Hematopoietic multipotent progenitor cell treated with erythropoietin and hydrocortisone succinate and interleukin-3 and kit ligand, for 4 days (in vitro differentiated cells): Measurements from ENCODE around the gene ABLIM2.
"Not testable (repeated sequence)": the region's sequence is repeated elsewhere in the genome, so short reads cannot be mapped to it uniquely, and the experiment has no call there.

Experiments
- DNase-seq: peaks from one replicate; pipeline ENCODE4 v3.0.0-alpha.2; 2015

ABLIM2 gene

DNA sequence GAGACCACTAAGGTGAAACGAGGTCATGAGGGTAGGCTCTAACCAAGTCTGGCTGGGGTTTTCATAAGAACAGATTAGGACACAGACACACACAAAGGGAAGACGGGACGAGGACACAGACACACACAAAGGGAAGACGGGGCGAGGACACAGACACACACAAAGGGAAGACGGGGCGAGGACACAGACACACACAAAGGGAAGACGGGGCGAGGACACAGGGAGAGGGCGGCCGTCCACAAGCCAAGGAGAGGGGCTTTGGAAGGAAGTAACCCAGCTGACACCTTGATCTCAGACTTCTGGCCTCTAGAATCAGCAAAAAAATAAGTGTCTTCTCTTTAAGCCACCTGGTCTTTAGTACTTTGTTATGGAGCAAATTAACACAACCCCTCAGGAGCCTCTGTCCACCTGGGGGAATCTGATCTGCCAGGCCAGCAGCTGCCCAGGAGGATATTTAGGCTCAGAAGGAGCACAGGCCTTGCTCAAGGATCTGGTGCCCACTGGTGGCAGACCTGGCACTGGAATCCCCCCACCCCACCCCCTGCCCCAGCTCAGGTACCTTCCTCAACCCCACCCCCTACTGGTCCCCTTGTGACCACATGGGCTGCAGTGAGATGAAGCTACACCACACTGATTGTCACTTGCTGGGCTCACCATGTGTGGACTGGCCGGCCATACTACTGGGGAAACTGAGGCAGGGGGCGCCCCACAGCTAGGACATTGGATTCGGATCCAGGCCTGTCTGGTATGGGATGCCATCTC lies 2.8 kb downstream of the ABLIM2 start:
- no peak for DNase-seq

DNA sequence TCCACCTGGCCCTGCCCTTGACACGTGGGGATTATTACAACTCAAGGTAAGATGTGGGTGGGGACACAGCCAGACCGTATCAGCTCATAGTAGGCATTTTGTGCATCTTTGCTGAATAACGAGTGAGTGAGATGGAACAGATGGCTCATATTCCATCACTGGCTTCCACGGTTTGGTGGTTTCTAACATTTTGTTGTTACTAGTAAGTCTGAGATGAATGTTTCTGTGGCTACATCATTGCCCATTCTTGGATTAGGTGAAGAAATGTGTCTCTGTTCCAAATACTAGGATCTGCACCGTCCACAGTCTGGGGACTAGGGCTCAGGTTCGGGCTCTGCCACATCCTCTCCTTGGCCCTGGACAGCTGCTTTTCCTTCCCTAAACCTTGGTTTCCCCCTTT lies 3.6 kb downstream of the ABLIM2 start:
- DNase-seq, result no peak

DNA sequence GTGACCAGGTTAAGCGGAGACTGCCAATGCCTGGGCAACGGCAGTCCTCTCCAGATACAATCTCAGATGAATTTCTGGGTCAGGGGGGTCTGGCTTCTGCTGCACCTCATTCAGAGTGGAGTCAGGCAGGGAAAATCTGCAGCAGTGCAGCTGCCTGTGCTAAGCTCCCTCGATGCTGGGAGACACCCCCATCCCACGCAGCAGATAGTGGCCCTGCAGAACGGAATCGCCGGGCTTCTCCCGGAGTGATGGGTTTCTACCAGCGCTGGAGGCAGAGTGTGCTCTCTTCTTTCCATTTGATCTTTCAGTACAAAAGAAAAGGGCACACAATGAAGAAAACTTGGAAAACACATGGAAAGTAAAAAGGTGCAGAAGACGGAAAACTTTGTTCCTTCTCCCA lies 5.2 kb downstream of the ABLIM2 start:
- DNase-seq, result no peak

DNA sequence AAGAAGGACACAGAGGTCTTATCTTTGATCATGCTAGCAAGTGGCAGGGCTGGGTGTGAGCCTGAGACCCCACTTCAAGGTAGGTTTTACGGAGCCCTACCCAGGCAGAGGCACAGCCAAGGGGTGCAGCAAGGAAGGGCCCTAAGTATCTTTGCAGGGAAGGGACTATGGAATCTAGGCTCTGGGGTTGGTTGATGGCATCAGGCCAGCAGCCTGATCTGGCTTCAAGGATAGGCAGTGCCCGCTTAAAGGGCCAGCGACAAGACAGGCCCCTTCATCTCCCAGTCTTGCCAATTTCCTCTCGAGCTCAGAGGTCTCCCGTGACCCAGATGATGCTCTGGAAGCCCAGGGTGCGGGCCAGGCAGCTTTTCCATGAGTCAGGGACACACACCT lies 5.8 kb downstream of the ABLIM2 start:
- DNase-seq, result no peak

DNA sequence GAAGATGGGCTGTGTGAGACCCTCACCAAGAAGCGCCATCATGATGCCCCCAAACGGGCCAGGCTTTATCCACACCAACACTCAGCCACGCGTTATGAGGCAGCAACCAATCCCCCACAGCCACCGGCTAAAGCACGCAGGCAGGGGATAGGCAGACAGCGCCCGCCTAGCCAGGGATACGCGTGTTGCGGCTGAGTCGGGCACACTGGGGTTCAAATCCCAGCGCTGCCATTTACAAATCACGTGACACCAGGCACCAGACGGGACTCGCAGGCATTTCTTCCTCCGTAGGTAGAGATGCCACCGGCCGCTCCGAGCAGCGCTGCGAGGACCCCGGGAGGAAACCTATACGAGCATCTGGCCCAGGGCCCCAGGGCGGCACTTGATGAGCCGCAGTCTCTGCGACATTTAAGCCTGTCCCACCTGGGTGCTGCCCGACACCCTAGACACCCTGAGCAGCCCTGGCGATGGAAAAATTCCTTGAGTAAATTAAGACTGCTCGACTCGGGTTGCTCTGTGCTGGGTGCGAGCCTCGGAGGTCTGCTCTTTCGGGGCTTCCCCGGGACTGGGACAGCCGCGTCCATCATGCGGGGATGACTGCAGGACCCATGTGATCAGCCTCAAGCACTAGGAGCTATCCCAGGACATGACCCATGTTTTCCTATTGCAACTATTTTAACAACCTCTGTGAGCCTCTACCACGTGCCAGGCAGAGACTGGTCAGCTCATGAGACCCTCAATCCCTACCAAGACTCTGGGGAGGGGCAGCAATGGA lies 6.3 kb downstream of the ABLIM2 start:
- no peak for DNase-seq

DNA sequence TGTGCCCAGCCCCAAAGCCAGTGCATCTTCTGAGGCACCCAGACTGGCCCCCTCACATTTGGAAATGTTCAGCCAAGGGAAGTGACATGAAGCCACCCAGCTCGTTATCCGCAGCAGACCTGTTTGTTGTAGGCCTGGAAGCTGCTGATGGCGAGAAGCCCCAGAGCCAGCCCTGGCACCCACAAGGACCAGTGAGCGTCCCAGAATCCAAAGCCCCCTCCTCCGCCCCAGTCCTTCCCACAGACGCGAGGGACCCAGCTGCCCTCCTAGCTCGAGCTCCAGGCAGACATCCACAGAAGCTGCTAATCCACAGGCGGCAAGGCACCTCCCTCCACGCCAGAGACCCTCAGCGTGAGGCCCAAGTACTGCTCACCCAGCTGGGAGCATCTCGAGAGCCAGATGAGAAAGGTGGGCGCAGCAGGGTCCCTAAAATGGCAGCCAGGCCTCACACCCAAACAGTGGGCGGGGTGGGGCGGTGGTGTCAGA lies 7.4 kb downstream of the ABLIM2 start:
- DNase-seq, result no peak

DNA sequence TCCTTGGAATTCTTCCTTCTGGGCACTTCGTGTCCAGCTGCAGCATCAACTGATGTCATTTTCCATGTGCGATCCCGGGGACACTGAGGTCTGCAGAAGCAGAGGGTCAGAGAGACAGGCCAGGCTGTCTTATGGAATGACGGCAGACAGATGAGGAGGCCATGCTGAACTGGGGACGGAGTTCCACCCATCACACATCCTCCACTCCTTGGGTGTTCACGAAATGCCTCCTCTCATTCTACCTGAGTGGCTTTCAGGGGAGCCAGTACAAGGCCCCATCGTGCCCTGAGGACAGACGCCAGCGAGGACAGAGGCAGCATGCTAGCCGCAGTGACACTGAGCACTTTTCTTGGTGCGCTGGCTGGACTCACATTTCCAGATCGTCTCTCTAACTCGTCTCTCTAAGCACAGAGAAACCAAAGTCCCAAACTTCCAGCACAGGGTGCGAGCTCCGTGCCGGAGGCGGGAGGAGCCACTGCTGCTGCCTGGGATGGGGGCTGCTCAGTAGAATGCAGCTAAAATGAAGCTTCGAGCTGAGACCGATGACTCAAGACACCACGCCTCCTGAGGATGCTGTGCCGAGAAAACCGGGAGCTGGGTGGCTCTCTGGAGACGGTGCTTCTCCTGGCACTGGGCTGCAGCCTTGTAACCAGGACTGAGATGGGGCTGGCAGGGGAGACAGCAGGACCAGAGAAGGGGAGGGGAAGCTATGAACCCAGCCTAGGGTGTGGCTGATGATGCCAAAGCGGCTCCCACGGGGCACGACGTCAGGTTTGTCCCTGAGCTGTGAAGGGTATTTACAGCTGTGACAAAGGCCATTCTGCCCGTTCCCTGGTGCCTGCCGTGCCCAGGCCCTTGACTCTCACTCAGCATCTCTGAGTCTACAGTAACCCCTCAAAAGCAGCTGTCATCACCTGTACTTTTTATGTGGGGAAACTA lies 8.2 kb downstream of the ABLIM2 start:
- DNase-seq, result no peak

GRCh38 chr4:8149664-8150063 lies 8.9 kb downstream of the ABLIM2 start:
- DNase-seq, result no peak

DNA sequence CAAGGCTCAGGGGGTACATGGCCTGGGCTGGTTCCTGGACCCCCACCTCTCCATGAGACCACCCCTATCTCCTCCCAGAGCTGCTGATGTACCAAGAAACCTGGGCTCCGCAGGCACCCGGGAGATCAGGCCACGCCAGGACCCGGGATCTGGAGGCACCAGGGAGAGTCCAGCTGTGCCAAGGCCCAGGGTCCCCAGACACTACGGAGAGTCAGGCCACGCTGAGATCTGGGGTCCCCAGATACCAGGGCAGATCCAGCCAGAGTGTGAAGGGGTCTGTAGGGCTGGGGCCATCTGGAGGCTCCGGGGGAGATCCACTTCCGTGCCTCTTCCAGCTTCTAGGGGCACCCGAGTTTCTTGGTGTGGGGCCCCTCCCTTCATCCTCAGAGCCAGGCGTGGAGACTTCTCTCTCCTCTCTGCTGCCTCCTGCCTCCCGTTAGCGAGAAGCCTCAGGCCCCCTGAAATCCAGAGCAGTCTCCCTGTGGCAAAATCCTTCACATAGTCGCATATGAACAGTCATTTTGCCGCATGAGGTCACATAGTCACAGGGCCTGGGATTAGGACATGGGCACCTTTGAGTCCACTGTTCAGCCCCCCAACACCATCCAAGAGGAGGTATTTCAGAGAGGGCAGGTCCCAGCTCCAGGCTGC lies 9.7 kb downstream of the ABLIM2 start:
- no peak for DNase-seq

DNA sequence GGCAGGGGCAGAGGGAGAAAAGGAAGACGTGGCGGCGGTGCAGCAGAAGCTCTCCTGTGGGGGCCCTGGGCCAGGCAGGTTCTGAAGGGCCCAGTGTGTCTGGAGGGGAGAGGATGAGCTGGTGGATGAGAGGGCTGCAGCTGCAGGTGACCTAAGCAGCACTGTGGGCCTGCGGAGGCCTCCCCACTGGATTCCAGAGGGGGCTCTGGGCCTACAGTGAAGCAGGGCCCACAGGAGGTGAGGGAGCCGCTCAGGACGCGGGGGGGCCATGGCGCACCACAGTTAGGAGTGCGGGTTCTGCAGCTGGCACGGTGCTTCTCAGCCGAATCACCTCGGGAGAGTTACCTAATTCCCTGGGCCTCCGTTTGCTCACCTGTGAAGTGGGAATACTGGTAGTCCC lies 10.5 kb downstream of the ABLIM2 start:
- no peak for DNase-seq

GRCh38 chr4:8147231-8147970 lies 11.2 kb downstream of the ABLIM2 start:
- no peak for DNase-seq

- no peak for DNase-seq
Observed at GRCh38 chr4:8146157-8146556, 12.5 kb downstream of the ABLIM2 start.

- DNase-seq, result no peak
Observed at GRCh38 chr4:8144359-8144758, 14.3 kb downstream of the ABLIM2 start.

DNA sequence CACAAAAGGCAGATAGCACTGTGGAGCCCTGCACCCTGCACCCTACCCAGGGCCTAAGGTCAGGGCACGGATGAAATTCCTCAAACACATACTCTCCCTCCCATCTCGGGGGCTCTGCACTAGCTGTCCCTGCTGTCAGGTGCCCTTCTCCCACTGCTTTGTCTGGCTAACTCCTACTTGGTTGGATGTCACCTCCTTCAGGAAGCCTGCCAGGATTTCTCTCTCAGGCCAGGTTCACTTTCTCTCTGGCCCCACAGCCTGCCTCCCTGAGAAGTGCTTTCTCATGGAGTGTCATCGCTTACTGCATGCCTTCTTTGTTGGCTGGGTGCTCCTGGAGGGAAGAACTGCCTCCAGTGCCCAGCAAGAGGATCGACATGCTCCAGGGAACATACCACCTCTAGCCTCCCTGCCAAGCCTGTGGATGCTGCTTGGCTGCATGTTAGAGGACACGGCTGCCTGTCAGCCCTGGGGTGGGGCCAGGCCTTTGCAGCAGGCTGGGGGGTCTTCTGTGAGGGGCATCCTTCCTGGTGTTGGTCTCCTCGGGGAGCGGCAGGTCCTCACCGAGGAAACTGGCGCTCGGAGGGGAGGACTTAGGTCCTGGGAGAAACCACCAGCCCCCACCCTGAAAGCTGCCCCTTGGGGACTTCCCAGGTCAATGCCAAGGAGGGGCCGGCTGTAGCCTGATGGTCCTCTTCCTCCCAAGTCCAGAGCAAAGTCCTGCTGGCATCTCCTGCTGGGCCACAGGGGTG lies 15.0 kb downstream of the ABLIM2 start:
- no peak for DNase-seq

DNA sequence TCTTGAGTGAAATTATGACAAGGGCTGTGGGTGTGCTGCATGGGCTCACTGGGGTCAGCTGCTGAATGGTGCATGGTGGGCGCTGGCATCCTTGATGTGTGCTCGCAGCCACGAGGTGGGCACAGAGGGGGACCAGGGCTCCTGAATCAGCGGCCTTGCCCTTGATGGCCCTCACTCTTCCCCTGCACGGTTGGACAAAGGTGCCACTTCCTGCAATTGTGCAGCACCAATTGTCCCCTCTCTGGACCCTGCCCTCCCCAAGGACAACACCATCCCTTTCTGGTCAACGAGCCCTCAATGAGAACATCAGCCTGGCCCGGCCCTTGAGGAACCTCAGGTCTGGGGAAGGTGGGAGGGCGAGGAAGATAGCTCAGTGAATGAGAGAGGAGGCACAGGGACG lies 16.1 kb downstream of the ABLIM2 start:
- DNase-seq, result no peak

GRCh38 chr4:8141935-8142334 lies 16.7 kb downstream of the ABLIM2 start:
- no peak for DNase-seq

DNA sequence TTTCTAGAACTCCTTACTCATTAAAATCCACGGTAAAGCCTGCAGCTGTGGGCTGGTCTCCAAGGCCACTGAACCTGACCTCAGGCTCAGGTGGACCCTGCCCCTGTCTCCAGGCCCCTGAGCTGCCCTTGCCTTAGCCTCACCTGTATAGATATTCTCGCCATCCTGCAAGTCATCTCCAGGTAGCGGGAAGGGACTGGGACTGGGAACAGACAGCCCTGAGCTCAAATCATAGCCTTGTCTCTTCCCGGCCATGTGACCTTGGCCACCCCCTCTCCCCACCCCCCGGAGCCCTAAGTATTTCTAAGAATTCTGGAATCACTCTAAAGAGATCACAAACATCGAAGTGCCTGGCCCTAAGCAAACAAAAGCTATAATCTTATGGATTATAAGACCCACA lies 17.7 kb downstream of the ABLIM2 start:
- DNase-seq, result no peak

DNA sequence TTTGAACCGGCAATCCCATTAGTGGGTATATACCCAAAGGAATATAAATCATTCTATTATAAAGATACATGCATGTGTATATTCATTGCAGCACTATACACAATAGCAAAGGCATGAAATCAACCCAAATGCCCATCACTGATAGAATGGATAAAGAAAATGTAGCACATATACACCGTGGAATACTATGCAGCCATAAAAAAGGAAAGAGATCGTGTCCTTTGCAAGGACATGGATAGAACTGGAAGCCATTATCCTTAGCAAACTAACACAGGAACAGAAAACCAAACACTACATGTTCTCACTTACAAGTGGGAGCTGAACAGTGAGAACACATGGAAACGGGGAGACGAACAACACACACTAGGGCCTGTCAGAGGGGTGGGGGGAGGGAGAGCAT lies 18.9 kb downstream of the ABLIM2 start:
- DNase-seq, result not testable (repeated sequence)

GRCh38 chr4:8136972-8137710 lies 21.5 kb downstream of the ABLIM2 start:
- no peak for DNase-seq

GRCh38 chr4:8136529-8136928 lies 22.1 kb downstream of the ABLIM2 start:
- DNase-seq, result no peak
